Gastrocnemius medialis (tissue), 4 donors: ENCODE data around the gene RHBDD1. TPM values are rescaled to one million over a fixed set of nuclear protein-coding genes. Genes with fewer than 3 reads are reported as not detected.

Source experiments
- ATAC-seq, 2 donors: fragments of 150-250 bp; one replicate each; pipeline ENCODE4 v1.9.1; 2016
- DNase-seq, 2 donors: peaks; one replicate each; pipeline ENCODE4 v3.0.0-alpha.2; 2019
- H3K27ac ChIP-seq, 4 donors: fragments of 200-600 bp; sonication (generic); 1 replicate in 1 of 4; 2 replicates in 3 of 4; pipeline ENCODE4 v1.5.1; 2016 to 2018; ENCODE audit warnings: mild to moderate bottlenecking in 2 of 4, moderate library complexity in 1 of 4
- H3K27me3 ChIP-seq, 3 donors: fragments of 200-600 bp; sonication (generic) in 2 of 3; 1 replicate in 1 of 3; 2 replicates in 2 of 3; pipeline versions ENCODE4 v1.5.1 to v1.6.0; 2016 to 2019; ENCODE audit warnings: mild to moderate bottlenecking in 1 of 3, moderate library complexity in 1 of 3
- H3K36me3 ChIP-seq, 2 donors: fragments of 200-600 bp; sonication (generic) in 1 of 2; one replicate each; pipeline ENCODE4 v1.5.1; 2017 to 2018
- H3K4me1 ChIP-seq, 2 donors: fragments of 200-600 bp; sonication (generic) in 1 of 2; one replicate each; pipeline ENCODE4 v1.5.1; 2016 to 2017; ENCODE audit warnings: mild to moderate bottlenecking in 2 of 2
- H3K4me3 ChIP-seq, 4 donors: fragments of 200-600 bp; sonication (generic) in 3 of 4; 1 replicate in 1 of 4; 2 replicates in 3 of 4; pipeline ENCODE4 v1.5.1; 2016 to 2019; ENCODE audit warnings: mild to moderate bottlenecking in 2 of 4
- H3K9me3 ChIP-seq, 3 donors: fragments of 200-600 bp; sonication (generic) in 2 of 3; 1 replicate in 1 of 3; 2 replicates in 2 of 3; pipeline ENCODE4 v1.5.1; 2016 to 2019
- CTCF ChIP-seq, 5 experiments: fragments of 450-650 bp in 3 of 5; fragments of 200-600 bp in 2 of 5; sonication (generic) in 2 of 5; IDR thresholded peaks in 4 of 5; conservative IDR thresholded peaks in 1 of 5; 1 replicate in 4 of 5; 2 replicates in 1 of 5; pipeline ENCODE4 v1.5.1; 2016 to 2019; ENCODE audit warnings: antibody characterized with exemption in 5 of 5, mild to moderate bottlenecking in 3 of 5, moderate library complexity in 3 of 5
- POLR2A ChIP-seq, 2 donors: fragments of 450-650 bp; IDR thresholded peaks; one replicate each; pipeline ENCODE4 v1.6.1; 2017; ENCODE audit warnings: antibody characterized with exemption in 2 of 2, mild to moderate bottlenecking in 2 of 2, moderate library complexity in 2 of 2
- in situ Hi-C, 4 donors: fragments of 200-750 bp; cut with MboI; loops; one replicate each; pipeline versions ENCODE4 v1.15.0 to v1.8.0; 2017; ENCODE audit warnings: low sequenced_read_pairs in 4 of 4
- intact Hi-C: fragments of 100-400 bp; cut with DNase I; formaldehyde crosslinking; loops from one replicate; pipeline ENCODE4 v1.15.1; 2023; ENCODE audit warnings: low total_unique reads
- total RNA-seq, 4 donors: library from RNA; depleted of rRNA; stranded (reverse); fragments of >200 nt; gene quantifications; one replicate each; pipeline versions ENCODE4 v1.1.0 to v1.2.3, GENCODE V29; 2016

RHBDD1 gene
- total RNA-seq, 4 donors from 2014 or later: 6.2 to 14.2 (median 8.7) TPM

- in situ Hi-C loops: no loop called here
- no peak for TF ChIP-seq POLR2A (IDR thresholded peaks at IDR 0.05)
- TF ChIP-seq CTCF (IDR thresholded peaks at IDR 0.05 in 4 of 5, conservative IDR thresholded peaks at IDR 0.05 in 1 of 5): no peak
- intact Hi-C loops: no loop called here
- Histone ChIP-seq H3K27me3 (no peaks in the 10 kb centered on the region), H3K36me3 (peaks cover 0 to 9% of the 10 kb centered on the region in 2 donors), H3K4me3 (no peak overlapping the region), H3K4me1 (peaks cover 0 to 16% of the 10 kb centered on the region in 2 donors), H3K9me3 (no peaks in the 10 kb centered on the region), H3K27ac (no peak overlapping the region)
- ATAC-seq: no peak
- no peak for DNase-seq
Measured at GRCh38 chr2:226865273-226865672, 29.4 kb downstream of the RHBDD1 start.

GRCh38 chr2:226865710-226866109 is 29.9 kb downstream of the RHBDD1 start:
- DNase-seq (no peak), ATAC-seq (no peak)
- H3K4me1 ChIP-seq: peaks cover 0 to 16% of the 10 kb centered on the region in 2 donors
- in situ Hi-C loops (no loop called here), intact Hi-C loops (no loop called here)
- no peak overlapping the region for H3K27ac ChIP-seq
- no peak for TF ChIP-seq POLR2A (IDR thresholded peaks at IDR 0.05)
- no peak for TF ChIP-seq CTCF (IDR thresholded peaks at IDR 0.05 in 4 of 5, conservative IDR thresholded peaks at IDR 0.05 in 1 of 5)
- peaks cover 0 to 9% of the 10 kb centered on the region in 2 donors for H3K36me3 ChIP-seq
- H3K27me3 ChIP-seq: no peaks in the 10 kb centered on the region
- H3K4me3 ChIP-seq: no peak overlapping the region
- no peaks in the 10 kb centered on the region for H3K9me3 ChIP-seq

- Histone ChIP-seq H3K27ac (no peak overlapping the region), H3K27me3 (no peaks in the 10 kb centered on the region), H3K36me3 (peaks cover 0 to 9% of the 10 kb centered on the region in 2 donors), H3K9me3 (no peaks in the 10 kb centered on the region), H3K4me3 (no peak overlapping the region), H3K4me1 (peaks cover 0 to 5% of the 10 kb centered on the region in 2 donors)
- no peak for DNase-seq
- intact Hi-C loops (no loop called here), in situ Hi-C loops (no loop called here)
- ATAC-seq: no peak
- TF ChIP-seq POLR2A (IDR thresholded peaks at IDR 0.05) (no peak), CTCF (IDR thresholded peaks at IDR 0.05 in 4 of 5, conservative IDR thresholded peaks at IDR 0.05 in 1 of 5) (no peak)
Measured at GRCh38 chr2:226868331-226869162, 32.7 kb downstream of the RHBDD1 start.

GRCh38 chr2:226869371-226869770 is 33.5 kb downstream of the RHBDD1 start:
- ATAC-seq (no peak), DNase-seq (no peak)
- in situ Hi-C loops: no loop called here
- H3K9me3 ChIP-seq: no peaks in the 10 kb centered on the region
- no peak overlapping the region for H3K27ac ChIP-seq
- intact Hi-C loops: no loop called here
- H3K4me3 ChIP-seq: no peak overlapping the region
- TF ChIP-seq POLR2A (IDR thresholded peaks at IDR 0.05) (no peak), CTCF (IDR thresholded peaks at IDR 0.05 in 4 of 5, conservative IDR thresholded peaks at IDR 0.05 in 1 of 5) (no peak)
- H3K36me3 ChIP-seq: peaks cover 0 to 9% of the 10 kb centered on the region in 2 donors
- peaks cover 0 to 5% of the 10 kb centered on the region in 2 donors for H3K4me1 ChIP-seq
- no peaks in the 10 kb centered on the region for H3K27me3 ChIP-seq
